Choroid plexus epithelial cell (primary cell): ENCODE data around the gene MTMR4.

Experiments
- DNase-seq: peaks from one replicate; pipeline ENCODE4 v3.0.0-alpha.2; 2010; ENCODE audit warnings: low read depth
- H3K4me3 ChIP-seq: 2 replicates; pipeline ENCODE4 v1.5.1; 2011; ENCODE audit warnings: low read depth, mild to moderate bottlenecking, control low read depth, low read length, moderate library complexity
- CTCF ChIP-seq: conservative IDR thresholded peaks from 2 replicates; pipeline ENCODE4 v1.5.1; 2011; ENCODE audit warnings: low read depth, mild to moderate bottlenecking, control low read depth, inconsistent platforms, low read length, moderate library complexity

MTMR4 gene

DNA sequence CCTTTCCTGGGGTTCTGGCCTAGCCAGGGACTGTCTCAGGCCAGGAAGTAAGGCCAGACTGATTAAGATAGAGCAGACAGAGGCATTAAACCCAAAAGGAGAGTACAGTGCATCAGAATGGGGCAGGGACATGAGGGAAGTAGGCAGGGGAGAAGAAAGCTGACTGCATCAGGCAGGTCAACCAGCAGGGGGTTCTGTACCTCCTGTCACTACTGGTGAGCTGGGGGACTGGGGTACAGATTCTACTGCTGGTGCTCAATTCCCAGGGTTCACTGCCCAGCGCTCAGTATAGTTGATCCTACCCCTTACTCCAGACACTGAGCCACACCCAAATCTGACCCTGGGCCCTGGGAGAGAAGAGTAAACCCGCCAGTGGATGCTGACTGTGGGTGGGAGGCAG lies 12.9 kb upstream of the MTMR4 start:
- peak; percentile 40 for TF ChIP-seq CTCF
- H3K4me3 ChIP-seq = no peak overlapping the region
- no peak for DNase-seq

- DNase-seq = peak; percentile 83
- no peak overlapping the region for H3K4me3 ChIP-seq
- TF ChIP-seq CTCF = no peak
These were observed 10.8 kb upstream of the MTMR4 start for GRCh38 chr17:58525239-58525638.

DNA sequence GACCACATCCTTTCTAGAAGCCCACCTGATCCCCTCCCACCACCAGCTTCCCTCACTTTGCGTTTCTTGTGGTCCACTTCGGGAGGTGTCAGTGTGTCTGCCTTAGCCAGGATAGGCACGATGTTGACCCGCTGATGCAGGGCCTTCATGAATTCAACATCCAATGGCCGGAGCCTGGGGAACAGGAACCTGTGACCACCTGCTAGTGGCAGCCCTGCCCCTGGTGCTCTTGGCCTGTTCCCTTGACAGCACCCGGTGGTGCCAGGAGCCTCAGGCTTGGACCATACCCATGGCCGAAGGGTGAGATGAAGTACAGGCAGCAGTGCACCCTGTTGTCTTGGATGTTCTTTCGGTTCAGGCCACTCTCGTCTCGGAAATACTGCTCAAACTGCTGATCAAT lies 7.2 kb upstream of the MTMR4 start:
- no peak for DNase-seq
- TF ChIP-seq CTCF = no peak
- H3K4me3 ChIP-seq = no peak overlapping the region

GRCh38 chr17:58520843-58521430 lies 6.5 kb upstream of the MTMR4 start:
- TF ChIP-seq CTCF = peak; percentile 62
- DNase-seq = peak; percentile 27
- H3K4me3 ChIP-seq = no peak overlapping the region

GRCh38 chr17:58517928-58518609 lies 3.6 kb upstream of the MTMR4 start:
- peak overlapping the region; percentile 79 for H3K4me3 ChIP-seq
- TF ChIP-seq CTCF = no peak
- peak; percentile 100 for DNase-seq

DNA sequence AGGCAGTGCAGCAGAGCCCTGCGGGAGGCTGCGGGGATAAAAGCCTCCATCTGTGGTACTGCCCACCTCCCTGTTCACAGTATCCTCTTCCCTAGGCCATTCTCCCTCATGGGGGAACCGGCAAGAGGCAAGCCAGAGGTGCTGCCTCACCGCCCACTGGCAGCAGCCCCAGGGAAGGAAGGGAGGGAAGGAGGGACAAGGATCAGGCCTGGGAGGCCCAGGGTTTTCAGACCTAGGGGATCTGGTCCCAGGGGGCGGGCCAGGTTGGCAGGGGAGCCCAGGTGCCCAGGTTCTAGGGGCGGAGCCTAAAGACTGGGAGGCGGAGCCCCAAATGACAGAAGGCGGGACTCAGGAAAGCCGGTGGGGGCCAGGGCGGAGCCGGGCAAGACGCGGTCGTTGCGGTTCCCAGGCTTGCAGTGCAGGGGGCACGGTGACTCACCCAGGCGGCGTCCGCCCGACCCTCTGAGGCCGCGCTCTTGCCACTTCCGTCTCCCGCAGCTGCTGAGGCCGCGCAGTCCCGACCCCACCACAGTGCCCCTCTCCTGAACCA lies 3.0 kb upstream of the MTMR4 start:
- no peak for TF ChIP-seq CTCF
- H3K4me3 ChIP-seq = peak overlapping the region; percentile 79
- DNase-seq = no peak
